Measurements from ENCODE around the gene AHCTF1.

GRCh38 chr1:246800356-246800755 lies 131.4 kb downstream of the AHCTF1 start:
- TF ChIP-seq CTCF (IDR thresholded peaks at IDR 0.05) (no peak), POLR2A (IDR thresholded peaks at IDR 0.05) (no peak), EP300 (IDR thresholded peaks at IDR 0.05) (no peak)

Data from suprapubic skin (tissue), 3 donors.